ENCODE results near the gene SLC16A10.
A peak's percentile ranks its signal among the peaks of the same experiment; 100 is the strongest.
"Not testable (repeated sequence)": the region's sequence is repeated elsewhere in the genome, so short reads cannot be mapped to it uniquely, and the experiment has no call there.

SLC16A10 gene

DNA sequence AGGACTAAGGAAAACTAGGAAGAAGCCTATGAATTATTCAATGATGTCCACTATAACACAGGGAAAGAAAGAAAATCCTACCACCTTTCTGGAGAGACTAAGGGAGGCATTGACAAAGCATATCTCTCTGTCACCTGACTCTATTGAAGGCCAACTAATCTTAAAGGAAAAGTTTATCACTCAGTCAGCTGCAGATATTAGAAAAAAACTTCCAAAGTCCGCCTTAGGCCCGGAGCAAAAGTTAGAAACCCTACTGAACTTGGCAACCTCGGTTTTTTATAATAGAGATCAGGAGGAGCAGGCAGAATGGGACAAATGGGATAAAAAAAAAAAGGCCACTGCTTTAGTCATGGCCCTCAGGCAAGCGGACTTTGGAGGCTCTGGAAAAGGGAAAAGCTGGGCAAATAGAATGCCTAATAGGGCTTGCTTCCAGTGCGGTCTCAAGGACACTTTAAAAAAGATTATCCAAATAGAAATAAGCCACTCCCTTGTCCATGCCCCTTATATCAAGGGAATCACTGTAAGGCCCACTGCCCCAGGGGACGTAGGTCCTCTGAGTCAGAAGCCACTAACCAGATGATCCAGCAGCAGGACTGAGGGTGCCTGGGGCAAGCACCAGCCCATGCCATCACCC, 47.0 kb downstream of the SLC16A10 start:
- not testable (repeated sequence) for DNase-seq

DNA sequence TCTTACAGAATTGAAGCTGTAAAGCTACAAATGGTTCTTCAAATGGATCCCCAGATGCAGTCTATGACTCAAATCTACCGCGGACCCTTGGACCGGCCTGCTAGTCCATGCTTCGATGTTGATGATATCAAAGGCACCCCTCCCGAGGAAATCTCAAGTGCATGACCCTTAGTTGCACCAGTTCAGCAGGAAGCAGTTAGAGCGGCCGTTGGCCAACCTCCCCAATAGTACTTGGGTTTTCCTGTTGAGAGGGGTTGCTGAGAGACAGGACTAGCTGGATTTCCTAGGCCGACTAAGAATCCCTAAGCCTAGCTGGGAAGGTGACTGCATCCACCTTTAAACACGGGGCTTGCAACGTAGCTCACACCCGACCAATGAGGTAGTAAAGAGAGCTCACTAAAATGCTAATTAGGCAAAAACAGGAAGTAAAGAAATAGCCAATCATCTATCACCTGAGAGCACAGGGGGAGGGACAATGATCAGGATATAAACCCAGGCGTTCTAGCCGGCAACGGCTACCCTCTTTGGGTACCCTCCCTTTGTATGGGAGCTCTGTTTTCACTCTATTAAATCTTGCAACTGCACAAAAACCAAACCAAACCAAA, 50.3 kb downstream of the SLC16A10 start:
- DNase-seq, result not testable (repeated sequence)

DNA sequence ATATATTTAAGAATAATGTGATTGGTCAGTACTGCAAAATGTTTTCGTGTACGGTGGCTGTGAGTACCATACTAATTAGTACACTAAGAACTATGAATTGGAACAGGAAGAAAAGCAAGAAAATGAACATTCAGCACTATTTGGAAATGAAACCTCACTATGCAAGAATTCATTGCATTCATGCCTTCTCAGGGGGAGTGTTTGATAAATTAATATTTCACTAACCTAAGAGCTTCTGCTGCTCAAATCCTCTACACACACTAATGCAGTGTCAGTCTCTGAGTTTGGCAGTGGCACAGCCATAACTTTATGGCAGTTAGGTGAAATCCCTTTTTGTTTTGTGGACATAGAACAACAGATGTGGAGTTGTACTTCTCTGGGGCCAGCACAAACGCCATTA, 60.1 kb downstream of the SLC16A10 start:
- no peak for DNase-seq

DNA sequence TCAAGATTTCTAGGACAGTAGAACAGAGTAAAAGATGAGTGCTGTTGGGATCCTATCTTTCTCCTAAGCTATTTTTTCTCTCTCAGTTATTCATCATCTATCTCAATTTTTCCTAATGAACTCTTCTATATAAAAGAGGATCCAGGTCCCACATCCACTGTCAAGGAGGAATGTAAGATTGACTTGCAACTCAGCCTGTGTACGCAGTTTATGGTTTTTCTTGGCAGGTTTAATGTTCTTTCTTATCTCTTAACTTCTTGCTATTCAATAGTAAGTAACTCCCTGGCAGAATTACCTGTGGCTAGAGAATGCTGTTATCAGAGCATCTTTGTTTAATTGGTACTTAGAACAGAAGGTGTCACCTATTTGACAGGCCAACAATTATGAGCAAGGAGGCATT, 60.8 kb downstream of the SLC16A10 start:
- no peak for DNase-seq

DNA sequence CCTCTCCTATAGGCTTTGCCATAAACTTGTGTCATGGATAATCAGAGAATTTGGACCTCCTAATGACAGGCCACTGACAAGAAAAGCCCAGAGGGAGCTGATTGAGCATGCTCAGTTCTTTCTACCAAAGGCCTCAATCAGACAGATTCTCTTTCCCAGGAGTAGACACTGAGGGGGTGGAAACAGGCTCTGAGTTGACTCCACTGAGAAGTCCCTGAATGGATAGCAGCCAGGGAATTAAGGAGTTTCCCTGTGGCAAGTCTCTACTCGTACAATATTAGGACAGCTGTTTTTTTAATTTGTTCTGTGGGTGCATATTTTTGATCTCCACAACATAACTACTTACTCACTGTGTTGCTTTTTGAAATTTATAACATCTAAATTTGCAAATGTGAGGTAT, 63.3 kb downstream of the SLC16A10 start:
- no peak for DNase-seq

DNA sequence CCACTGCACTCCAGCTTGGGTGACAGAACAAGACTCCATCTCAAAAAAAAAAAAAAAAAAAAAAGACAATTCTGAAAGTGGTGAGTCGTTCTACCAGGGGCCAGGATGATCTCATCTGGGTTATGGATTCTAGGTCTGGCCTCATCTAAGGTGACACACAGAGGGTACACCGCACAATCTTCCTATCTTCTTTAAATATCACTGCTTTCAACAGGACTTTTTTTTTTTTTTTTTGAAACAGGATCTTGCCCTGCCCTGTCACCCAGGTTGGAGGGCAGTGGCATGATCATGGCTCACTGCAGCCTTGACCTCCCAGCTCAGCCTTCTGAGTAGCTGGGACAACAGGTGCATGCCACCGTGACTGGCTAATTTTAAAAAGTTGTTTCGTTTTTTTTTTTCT, 67.7 kb downstream of the SLC16A10 start:
- DNase-seq, result peak; percentile 3

DNA sequence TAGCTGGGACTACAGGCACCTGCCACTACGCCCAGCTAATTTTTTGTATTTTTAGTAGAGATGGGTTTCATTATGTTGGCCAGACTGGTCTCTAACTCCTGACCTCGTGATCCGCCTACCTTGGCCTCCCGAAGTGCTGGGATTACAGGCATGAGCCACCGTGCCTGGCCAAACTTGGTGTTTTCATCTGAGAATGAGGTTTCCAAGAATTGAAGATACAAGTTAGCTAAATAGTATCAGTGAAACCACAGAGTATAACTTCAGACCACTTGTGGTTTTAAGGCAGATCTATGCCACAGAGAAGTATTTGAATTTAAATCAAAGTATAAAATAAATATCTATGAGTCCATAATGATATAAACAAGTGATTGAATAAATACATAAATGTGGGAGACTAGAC, 70.1 kb downstream of the SLC16A10 start:
- no peak for DNase-seq

DNA sequence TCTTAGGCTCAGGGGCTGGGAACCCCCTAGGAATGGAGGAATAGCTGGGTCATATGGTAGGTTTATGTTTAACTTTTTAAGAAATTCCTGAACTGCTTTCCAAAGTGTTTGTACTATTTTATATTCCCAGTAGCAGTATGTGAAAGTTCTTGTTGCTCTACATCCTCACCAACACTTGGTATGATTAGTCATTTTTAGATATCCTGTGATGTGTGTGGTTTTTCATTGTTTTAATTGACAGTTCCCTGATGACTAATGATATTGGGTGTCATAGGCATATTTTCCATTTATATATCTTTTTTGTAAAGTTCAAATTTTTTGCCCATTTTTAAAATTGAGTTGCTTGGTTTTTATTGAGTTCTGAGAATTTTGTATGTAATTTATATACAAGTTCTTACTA, 72.3 kb downstream of the SLC16A10 start:
- DNase-seq, result no peak

DNA sequence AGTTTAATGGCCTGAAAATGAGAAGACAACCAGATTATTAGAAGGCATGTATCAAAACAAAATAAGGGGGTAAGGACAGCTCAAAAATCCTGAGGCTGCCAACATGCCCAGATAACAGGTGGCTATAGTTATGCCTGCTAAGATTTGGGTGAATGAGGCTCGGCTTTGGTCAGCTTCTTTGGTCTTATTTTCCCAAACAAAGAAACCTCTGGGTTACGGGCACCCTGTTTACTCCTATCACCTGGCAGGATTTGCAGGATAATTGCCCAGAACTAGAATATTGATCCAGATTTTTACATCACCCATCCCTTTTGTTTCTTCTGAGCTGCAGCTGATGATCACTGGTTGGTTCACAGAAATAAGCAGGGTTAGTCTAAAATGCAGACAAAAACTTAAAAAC, 74.3 kb downstream of the SLC16A10 start:
- DNase-seq, result no peak

DNA sequence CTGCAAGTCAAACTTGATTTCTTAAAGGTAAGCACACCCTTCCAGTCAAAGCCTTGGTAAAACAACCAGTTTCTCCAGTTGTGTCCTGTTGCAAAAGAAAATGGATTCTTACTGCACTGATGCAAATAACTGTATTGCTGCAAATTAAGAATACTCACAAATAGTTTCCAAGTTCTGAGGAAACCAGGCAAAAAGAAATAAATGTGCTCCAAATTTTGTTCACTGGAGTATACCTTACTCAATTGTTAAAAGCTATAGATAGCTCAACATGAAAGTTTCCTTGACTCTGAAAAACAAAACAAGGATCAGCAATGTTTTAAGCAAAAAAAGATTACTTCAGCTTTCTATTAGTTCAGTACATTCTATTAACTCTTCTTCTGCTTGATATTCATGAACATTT, 75.2 kb downstream of the SLC16A10 start:
- DNase-seq, result no peak

DNA sequence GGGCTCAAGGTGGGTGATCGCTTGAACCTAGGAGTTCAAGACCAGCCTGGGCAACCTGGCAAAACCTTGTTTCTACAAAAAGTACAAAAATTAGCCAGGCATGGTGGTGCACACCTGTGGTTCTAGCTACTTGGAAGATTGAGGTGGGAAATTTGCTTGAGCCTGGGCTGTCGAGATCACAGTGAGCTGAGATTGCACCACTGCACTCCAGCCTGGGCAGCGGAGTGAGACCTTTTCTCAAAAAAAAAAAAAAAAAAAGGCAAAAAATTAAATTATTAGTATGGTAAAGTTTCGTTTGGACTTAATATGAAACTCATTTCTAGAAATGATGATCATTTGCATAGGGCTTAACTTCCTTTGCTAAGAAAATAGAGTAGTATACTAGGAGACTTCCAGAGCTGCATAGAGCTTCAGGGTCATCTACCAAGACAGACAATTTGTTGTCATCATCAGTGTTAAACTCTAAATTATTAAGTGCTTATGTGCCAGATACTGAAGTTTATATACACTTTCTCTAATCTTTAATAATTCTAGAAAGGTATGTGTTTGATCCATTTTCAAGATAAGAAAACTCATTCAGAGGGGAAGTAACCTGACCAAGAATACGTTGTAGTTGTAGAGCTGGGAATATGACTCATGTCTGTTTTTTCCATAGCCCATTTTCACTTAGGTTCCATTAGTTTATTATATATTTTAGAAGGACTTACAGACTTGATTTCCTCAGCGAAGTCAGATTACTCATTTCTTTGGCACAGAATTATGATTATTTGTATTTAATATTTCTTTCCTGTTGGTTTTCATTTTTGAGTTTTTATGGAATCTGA, 84.5 kb downstream of the SLC16A10 start:
- no peak for DNase-seq

DNA sequence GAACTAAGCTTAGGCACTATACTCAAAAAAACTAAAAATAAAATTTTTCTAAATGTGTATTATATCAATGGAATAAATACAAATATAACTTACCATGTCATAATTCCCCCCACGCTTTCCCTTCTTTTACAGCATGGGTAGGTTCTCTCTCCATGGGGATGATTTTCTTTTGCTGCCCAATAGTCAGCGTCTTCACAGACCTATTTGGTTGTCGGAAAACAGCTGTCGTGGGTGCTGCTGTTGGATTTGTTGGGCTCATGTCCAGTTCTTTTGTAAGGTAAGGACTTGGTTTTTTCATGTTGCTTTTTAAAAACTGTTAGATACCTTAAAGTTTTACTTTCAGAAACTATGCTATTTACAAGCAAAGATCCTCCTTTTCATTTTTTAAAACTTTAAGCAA, 85.3 kb downstream of the SLC16A10 start:
- DNase-seq, result no peak

DNA sequence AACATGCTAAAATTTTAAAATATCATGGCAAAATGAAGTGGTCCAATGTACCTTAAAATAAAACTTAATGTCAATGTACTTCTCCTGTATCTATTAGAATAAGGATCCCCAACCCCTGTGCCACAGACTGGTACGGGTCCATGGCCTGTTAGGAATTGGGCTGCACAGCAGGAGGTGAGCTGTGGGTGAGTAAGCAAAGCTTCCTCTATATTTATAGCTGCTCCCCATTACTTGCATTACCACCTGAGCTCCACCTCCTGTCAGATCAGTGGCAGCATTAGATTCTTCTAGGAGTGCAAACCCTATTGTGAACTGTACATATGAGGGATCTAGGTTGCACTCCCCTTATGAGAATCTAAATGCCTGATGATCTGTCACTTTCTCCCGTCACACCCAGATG, 86.0 kb downstream of the SLC16A10 start:
- DNase-seq, result peak; percentile 12

DNA sequence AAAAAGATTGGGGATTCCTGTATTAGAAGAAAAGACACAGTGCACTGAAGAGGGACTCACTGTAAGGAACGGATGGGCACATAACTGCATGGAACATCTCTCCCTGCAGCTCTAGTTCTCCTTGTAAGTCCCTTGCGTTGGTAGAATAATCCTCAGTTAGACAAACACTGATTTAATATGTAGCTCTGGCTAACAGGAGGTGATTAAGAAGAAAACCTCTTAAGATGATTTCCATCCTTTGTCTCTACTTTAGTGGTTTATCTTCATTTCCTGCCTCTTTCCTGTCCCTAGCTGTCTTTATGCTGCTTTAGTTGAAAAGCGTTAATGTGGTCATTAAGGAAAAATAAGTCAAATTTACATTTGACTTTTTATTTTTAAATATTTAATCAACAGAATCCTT, 86.6 kb downstream of the SLC16A10 start:
- no peak for DNase-seq

DNA sequence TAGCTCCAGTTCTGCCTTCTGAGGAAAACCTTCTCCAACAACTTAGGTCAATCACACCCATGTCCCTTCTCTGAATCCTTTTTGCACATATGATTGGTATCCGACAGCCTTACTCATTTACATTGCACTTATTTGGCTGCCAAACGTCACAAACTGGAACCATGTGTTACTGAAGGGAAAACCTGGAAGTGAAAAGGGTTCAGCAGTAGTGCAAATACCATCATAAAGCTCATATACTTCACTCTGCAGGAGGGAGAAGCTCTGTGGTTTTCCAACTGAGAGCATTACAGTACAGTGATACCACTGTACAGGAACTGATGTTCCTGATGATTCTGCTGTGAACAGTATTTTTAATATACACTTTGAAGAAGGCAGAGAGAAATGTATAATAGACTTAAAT, 87.8 kb downstream of the SLC16A10 start:
- no peak for DNase-seq

DNA sequence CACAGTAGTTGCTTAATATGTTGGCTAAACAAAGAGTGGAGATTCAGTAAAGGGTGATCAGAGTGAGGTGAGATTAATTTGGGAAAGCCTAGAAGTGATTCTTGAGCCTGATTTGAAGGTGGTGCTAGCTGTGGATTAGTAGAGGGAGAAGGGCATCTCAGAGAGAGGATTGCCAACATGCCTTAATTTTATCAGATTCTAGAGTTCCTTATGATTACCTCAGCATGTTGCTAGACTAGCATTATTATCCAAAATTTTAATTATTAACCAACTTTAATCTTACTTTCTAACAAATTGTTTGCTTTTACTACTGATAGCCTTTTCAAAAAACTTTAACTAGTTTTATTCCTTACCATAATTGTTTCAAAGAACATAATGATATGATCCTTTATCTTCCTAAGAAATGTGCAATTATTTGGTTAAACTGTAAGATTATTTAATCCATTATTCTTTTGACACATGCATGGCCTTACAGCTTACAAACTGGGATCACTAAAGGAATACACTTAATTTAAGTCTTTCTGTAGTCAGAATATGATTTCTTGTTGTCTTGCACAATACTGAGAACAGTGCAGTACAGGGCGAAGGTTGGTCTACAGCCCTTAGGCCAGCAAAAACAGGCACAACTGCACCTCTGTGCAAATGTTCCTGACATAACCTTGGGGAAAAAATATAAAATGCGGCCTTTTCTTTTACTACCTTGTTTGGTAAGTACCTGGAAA, 88.9 kb downstream of the SLC16A10 start:
- DNase-seq, result no peak

DNA sequence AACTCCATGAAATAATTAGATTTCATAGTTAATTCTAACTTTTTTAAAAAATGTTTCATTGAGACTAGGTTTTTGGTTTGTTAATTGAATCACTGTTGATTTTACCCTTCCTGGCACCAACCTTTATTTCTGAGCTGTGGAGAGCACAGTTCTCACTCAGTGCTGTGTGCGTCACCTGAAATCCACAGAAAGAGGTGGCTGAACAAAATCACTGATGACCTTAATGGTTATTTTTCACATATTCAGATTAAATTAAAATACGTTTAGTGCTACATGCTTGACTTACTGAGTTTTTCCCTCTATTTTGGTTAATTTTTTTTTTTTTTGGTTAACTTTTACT, 89.4 kb downstream of the SLC16A10 start:
- no peak for DNase-seq

DNA sequence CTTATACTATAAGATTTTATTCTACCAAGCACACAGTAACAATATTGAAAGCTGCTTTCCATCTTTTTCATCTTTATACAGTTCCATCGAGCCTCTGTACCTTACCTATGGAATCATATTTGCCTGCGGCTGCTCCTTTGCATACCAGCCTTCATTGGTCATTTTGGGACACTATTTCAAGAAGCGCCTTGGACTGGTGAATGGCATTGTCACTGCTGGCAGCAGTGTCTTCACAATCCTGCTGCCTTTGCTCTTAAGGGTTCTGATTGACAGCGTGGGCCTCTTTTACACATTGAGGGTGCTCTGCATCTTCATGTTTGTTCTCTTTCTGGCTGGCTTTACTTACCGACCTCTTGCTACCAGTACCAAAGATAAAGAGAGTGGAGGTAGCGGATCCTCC, 89.8 kb downstream of the SLC16A10 start:
- no peak for DNase-seq

DNA sequence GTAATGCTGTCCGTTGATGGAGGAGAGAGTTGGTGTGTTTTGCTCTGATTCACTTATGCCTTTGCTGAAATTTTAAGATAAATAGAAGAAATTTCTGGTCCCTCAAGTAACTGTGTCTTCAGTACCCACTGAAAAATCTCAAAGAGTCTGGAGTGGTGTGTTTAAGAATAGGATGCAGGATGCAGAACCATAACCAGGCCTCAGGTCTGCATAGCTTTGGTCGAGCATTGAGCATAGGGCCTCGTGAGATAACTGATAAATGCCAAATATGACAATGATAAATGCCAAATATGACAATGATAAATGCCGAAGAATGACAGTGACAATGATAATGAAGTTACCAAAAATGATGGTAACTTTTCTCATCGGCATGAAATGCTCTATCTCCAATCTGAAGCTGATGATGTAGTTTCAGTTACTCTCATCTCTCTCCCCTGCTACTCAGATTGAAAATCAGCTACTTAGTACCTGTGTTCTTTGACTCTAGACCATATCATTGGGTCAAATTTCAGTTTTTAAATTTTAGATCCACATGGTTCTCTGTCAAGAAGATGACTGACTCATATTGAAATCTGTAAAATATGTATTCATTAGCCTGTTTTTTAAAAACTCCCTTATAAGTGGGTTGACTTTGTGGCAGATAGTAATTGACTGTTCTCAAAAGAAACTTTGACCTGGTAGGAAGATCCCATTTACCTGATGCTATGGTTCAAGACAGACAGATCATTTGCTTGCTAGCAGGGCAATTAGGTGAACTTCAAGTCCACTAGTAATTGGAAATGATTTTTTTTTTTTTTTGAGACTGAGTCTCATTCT, 96.6 kb downstream of the SLC16A10 start:
- DNase-seq, result no peak

DNA sequence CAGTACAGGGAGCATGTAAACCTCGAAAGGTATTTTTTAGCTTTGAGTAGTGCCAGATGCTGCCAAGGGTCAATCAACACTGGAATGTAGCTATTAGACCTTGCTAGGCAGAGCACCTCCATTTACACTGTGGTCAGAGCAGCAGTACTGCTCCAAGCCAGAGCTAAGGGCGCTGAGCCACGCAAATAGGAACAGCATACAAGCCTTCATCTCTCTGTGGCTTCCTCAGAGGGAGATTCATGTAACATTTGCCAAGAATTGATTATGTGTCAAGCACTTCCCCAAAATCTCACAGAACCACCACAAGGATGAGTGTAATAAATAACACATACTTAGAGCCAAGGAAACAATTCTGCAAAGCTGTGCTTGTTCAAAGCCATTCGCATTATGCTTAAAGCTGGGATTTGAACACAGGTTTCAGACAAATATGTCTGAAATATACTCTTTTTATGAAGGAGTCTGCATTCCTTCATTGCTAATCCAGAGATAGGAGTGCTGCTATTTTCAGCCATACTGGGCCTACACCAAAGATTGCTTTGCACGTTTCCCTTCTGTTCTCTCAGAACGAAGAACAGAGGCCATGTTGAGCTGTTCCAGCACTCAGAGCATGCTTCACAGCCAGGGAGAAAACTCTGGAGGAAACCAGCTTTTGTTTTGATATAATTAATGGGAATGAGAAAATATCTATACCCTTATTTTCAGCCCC, 97.7 kb downstream of the SLC16A10 start:
- DNase-seq, result no peak

DNA sequence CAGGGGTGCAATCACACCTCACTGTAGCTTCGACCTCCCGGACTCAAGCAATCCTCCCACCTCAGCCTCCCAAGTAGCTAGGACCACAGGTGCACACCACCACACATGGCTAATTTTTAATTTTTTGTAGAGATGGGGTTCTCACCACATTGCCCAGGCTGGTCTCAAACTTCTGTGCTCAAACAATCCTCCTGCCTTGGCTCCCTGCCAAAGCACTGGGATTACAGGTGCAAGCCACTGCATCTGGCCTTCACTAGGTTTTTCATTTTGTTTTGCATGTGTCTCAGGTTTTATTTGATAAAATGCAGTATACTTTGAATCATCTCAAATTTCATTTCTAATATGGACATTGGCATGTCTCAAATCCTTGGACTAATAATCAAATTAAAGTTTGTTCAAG, 98.7 kb downstream of the SLC16A10 start:
- DNase-seq, result no peak

DNA sequence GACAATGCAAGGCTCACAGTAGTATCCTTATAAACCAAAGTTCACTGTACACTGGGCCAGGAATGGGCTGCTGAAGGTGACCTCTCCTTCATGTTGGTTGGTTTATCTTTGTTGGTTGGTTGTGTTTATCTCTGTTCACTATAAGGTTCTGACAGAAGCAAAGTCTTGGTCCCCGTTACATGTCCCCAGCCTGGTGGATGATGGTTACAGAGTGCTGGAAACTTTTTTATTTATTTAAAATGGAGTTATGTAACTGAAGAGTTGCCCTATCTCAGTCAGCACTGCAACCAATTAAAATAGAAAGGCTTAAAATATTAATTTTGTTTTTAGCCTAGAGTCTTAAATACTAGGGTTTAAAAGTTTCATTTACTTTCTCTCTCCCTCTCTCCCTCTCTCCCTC, 100.6 kb downstream of the SLC16A10 start:
- DNase-seq, result no peak

Data from CD4-positive, alpha-beta T cell treated with Interleukin-17A for 4 hours (primary cell).